H1 (cell line): ENCODE measurements around the gene ZDHHC16. TPM values are rescaled to one million over a fixed set of nuclear protein-coding genes. Genes with fewer than 3 reads are reported as not detected.

Experiments
- CTCF ChIA-PET: fragments of 300-600 bp; sonication (Branson Sonifier 250); formaldehyde crosslinking; loops from one replicate; lab custom pipeline; 2021; ENCODE audit not compliant: partially characterized antibody; lab: Charles Lee
- POLR2A ChIA-PET: fragments of 300-600 bp; sonication (Branson Sonifier 250); formaldehyde crosslinking; loops from one replicate; lab custom pipeline; 2021; ENCODE audit warnings: inconsistent platforms; ENCODE audit not compliant: partially characterized antibody; lab: Charles Lee
- DNase-seq, 2 experiments: peaks; one replicate each; pipeline versions ENCODE4 v3.0.0 to v3.0.0-alpha.2; 2010 to 2022; ENCODE audit warnings: low spot score in 2 of 2, low read depth in 1 of 2, mixed read lengths in 1 of 2
- FAIRE-seq: peaks from 2 replicates; lab custom pipeline; 2011; peaks lifted over from hg19 to GRCh38; lab: Jason Lieb, UNC
- H2AFZ ChIP-seq: 2 replicates; pipeline ENCODE4 v1.8.1; 2012; ENCODE audit warnings: low read length, inconsistent platforms
- H2AK5ac ChIP-seq: 2 replicates; pipeline ENCODE4 v1.6.1; 2013; ENCODE audit warnings: low read depth, low read length
- H2BK120ac ChIP-seq: replicated peaks from 2 replicates; pipeline ENCODE3; 2013; ENCODE audit warnings: low read depth, low read length, inconsistent platforms
- H2BK12ac ChIP-seq: 2 replicates; pipeline ENCODE4 v1.6.1; 2013; ENCODE audit warnings: low read depth, low read length
- H2BK15ac ChIP-seq: 2 replicates; pipeline ENCODE4 v1.6.1; 2013; ENCODE audit warnings: low read length
- H2BK20ac ChIP-seq: 2 replicates; pipeline ENCODE4 v1.6.1; 2013; ENCODE audit warnings: low read length
- H2BK5ac ChIP-seq: 2 replicates; pipeline ENCODE4 v1.6.1; 2013; ENCODE audit warnings: low read depth, low read length
- H3K14ac ChIP-seq: 2 replicates; pipeline ENCODE4 v1.6.1; 2013; ENCODE audit warnings: inconsistent platforms; ENCODE audit not compliant: insufficient read length
- H3K18ac ChIP-seq: 2 replicates; pipeline ENCODE4 v1.6.1; 2013; ENCODE audit warnings: low read length; ENCODE audit errors: extremely low read depth
- H3K23ac ChIP-seq: 2 replicates; pipeline ENCODE4 v1.6.1; 2013; ENCODE audit warnings: inconsistent platforms; ENCODE audit not compliant: insufficient read length
- H3K23me2 ChIP-seq: 2 replicates; pipeline ENCODE4 v1.6.1; 2013; ENCODE audit warnings: low read depth, low read length
- H3K27ac ChIP-seq: 2 replicates; pipeline ENCODE4 v1.6.1; 2011; ENCODE audit warnings: low read depth, low read length, inconsistent platforms
- H3K27me3 ChIP-seq, 4 experiments: replicated peaks in 1 of 4; 1 replicate in 1 of 4; 2 replicates in 3 of 4; pipeline versions ENCODE4 v1.6.1 to v1.8.1; 2011 to 2013; ENCODE audit warnings: low read length in 3 of 4, mild to moderate bottlenecking in 3 of 4, inconsistent platforms in 2 of 4, mixed read lengths in 2 of 4, moderate library complexity in 1 of 4; ENCODE audit not compliant: control insufficient read depth in 3 of 4, insufficient read depth in 3 of 4; ENCODE audit errors: extremely low read depth in 1 of 4
- H3K36me3 ChIP-seq, 4 experiments: 2 replicates each; pipeline versions ENCODE4 v1.6.1 to v1.8.1; 2011 to 2013; ENCODE audit warnings: mild to moderate bottlenecking in 4 of 4, low read length in 3 of 4, moderate library complexity in 2 of 4, control low read depth in 1 of 4, inconsistent platforms in 1 of 4; ENCODE audit not compliant: insufficient read depth in 4 of 4, control insufficient read depth in 2 of 4
- H3K4ac ChIP-seq: replicated peaks from 2 replicates; pipeline ENCODE3; 2013; ENCODE audit warnings: low read length, low read depth, mixed read lengths, inconsistent platforms; ENCODE audit not compliant: insufficient read length
- H3K4me1 ChIP-seq, 4 experiments: replicated peaks in 1 of 4; 1 replicate in 1 of 4; 2 replicates in 3 of 4; pipeline versions ENCODE4 v1.6.1 to v1.8.1; 2011 to 2013; ENCODE audit warnings: low read length in 3 of 4, inconsistent platforms in 2 of 4, mixed read lengths in 1 of 4; ENCODE audit not compliant: insufficient read depth in 4 of 4, control insufficient read depth in 3 of 4
- H3K4me2 ChIP-seq, 2 experiments: 2 replicates each; pipeline versions ENCODE4 v1.6.1 to v1.8.1; 2011 to 2013; ENCODE audit warnings: low read depth in 2 of 2, low read length in 2 of 2, control low read depth in 1 of 2, inconsistent platforms in 1 of 2, mild to moderate bottlenecking in 1 of 2; ENCODE audit not compliant: insufficient read depth in 1 of 2
- H3K4me3 ChIP-seq, 4 experiments: fragments of 200-600, 300-600 bp in 1 of 4; sonication (generic), shearing (Covaris generic), sonication (Bioruptor Twin) in 1 of 4; 2 replicates each; pipeline versions ENCODE4 v1.5.1 to v1.8.1; 2011 to 2016; ENCODE audit warnings: low read length in 4 of 4, low read depth in 3 of 4, control low read depth in 2 of 4, inconsistent platforms in 2 of 4, mild to moderate bottlenecking in 2 of 4, mixed read lengths in 1 of 4, moderate library complexity in 1 of 4; ENCODE audit not compliant: insufficient read depth in 2 of 4; ENCODE audit errors: extremely low read depth in 1 of 4
- H3K56ac ChIP-seq: replicated peaks from 2 replicates; pipeline ENCODE3; 2013; ENCODE audit warnings: low read depth, mild to moderate bottlenecking, mixed read lengths, low read length, inconsistent platforms; ENCODE audit not compliant: insufficient read length
- H3K79me1 ChIP-seq: 2 replicates; pipeline ENCODE4 v1.6.1; 2013; ENCODE audit warnings: low read depth, low read length, control low read depth
- H3K79me2 ChIP-seq, 2 experiments: 2 replicates each; pipeline versions ENCODE4 v1.6.1 to v1.8.1; 2012 to 2013; ENCODE audit warnings: low read length in 2 of 2, mild to moderate bottlenecking in 2 of 2, inconsistent platforms in 1 of 2; ENCODE audit not compliant: insufficient read depth in 2 of 2, control insufficient read depth in 1 of 2
- H3K9ac ChIP-seq, 4 experiments: replicated peaks in 1 of 4; 1 replicate in 1 of 4; 2 replicates in 3 of 4; pipeline versions ENCODE4 v1.6.1 to v1.8.1; 2011 to 2013; ENCODE audit warnings: low read depth in 3 of 4, low read length in 3 of 4, control low read depth in 2 of 4, mild to moderate bottlenecking in 2 of 4, moderate library complexity in 2 of 4, inconsistent platforms in 1 of 4; ENCODE audit errors: extremely low read depth in 1 of 4
- H3K9me3 ChIP-seq, 2 experiments: 2 replicates each; pipeline versions ENCODE4 v1.6.1 to v1.8.1; 2012 to 2013; ENCODE audit warnings: mild to moderate bottlenecking in 2 of 2, moderate library complexity in 2 of 2, control low read depth in 1 of 2, inconsistent platforms in 1 of 2, low read depth in 1 of 2, low read length in 1 of 2, mixed read lengths in 1 of 2; ENCODE audit not compliant: insufficient read depth in 2 of 2
- H4K20me1 ChIP-seq, 2 experiments: replicated peaks in 1 of 2; 2 replicates each; pipeline versions ENCODE3 to v1.8.1; 2011 to 2013; ENCODE audit warnings: inconsistent platforms in 2 of 2, low read length in 2 of 2, mild to moderate bottlenecking in 1 of 2; ENCODE audit not compliant: insufficient read depth in 2 of 2, control insufficient read depth in 1 of 2
- H4K5ac ChIP-seq: 2 replicates; pipeline ENCODE4 v1.6.1; 2013; ENCODE audit warnings: low read length, low read depth, mixed read lengths, inconsistent platforms; ENCODE audit not compliant: insufficient read length
- H4K8ac ChIP-seq: 2 replicates; pipeline ENCODE4 v1.8.0; 2013; ENCODE audit warnings: mild to moderate bottlenecking, moderate library complexity, low read length, inconsistent platforms; ENCODE audit not compliant: insufficient read depth; ENCODE audit errors: extremely low read depth
- H4K91ac ChIP-seq: replicated peaks from 2 replicates; pipeline ENCODE3; 2013; ENCODE audit warnings: low read length, mixed read lengths, inconsistent platforms; ENCODE audit not compliant: insufficient read length
- CEBPB ChIP-seq: IDR thresholded peaks from 2 replicates; pipeline ENCODE4 v1.6.1; 2012; ENCODE audit warnings: low read depth, low read length
- SRF ChIP-seq: IDR thresholded peaks from 2 replicates; pipeline ENCODE4 v1.6.1; 2011; ENCODE audit warnings: mild to moderate bottlenecking, low read depth, low read length, moderate library complexity
- WGBS, 2 experiments: shearing (Covaris generic) in 1 of 2; methylation state at CpG; one replicate each; pipeline versions ENCODE4 v1.1.6 to v1.1.7; 2013 to 2015; ENCODE audit warnings: low lambda C conversion rate in 2 of 2, mixed read lengths in 2 of 2, inconsistent platforms in 1 of 2, low coverage in 1 of 2, missing lambda C conversion rate in 1 of 2; ENCODE audit not compliant: insufficient replicate concordance in 2 of 2, insufficient coverage in 1 of 2, insufficient read length in 1 of 2; ENCODE audit errors: extremely low coverage in 1 of 2, missing lambda C conversion rate in 1 of 2; 5-methylcytosine and 5-hydroxymethylcytosine counted together
- polyA plus RNA-seq, 7 experiments: library from polyadenylated mRNA; depleted of rRNA in 3 of 7; stranded (reverse) in 5 of 7; unstranded in 2 of 7; fragments of >200 nt in 5 of 7; fragments of 200-250 nt in 2 of 7; gene quantifications; 1 replicate in 5 of 7; 2 replicates in 1 of 7; 4 replicates in 1 of 7; pipeline versions ENCODE4 v1.2.1 to v1.2.3, GENCODE V29; 2011 to 2013; ENCODE audit warnings: missing spikeins in 2 of 7, mixed read lengths in 2 of 7
- total RNA-seq: library from RNA; stranded (reverse); fragmentation: NEBNext Ultra II Directional; extraction: Animal tissue kit (Norgen Biotek cat#: 25700); gene quantifications from 2 replicates; pipeline ENCODE4 v1.2.1, GENCODE V29; 2021

The ZDHHC16 gene
- total and polyA plus RNA-seq, 2 of the 8 experiments (the other 6 are each of a cell fraction or from before 2014, with no cell fraction given): 45.9 to 108 TPM

DNA sequence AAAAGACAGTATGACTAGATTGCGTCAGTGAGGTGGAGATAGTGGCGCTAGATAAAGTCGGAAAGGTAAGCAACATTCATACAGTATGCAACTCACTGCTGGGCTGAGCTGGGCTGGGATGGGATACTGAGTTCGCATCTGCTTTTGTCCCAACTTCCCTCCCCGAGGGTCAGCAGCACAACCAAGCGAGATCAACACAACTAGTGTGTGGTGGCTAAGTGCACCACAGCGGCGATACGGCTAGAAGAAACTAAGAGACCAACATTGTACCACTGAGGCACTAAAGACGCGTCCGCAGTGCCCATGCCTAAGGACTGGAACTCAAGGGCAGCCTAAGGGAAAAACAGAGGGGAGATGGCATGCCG, 636 bp upstream of the ZDHHC16 start:
- DNase-seq (no peak), FAIRE-seq (no peak)
- peak overlapping the region; percentile 79 for H2AFZ ChIP-seq
- peak overlapping the region; percentile 87 for H4K8ac ChIP-seq
- peak overlapping the region; percentile 44 for H4K5ac ChIP-seq
- peak overlapping the region; percentile 45; the same call in 1 of the 2 replicates for H2BK12ac ChIP-seq
- no peak overlapping the region for H4K91ac ChIP-seq
- ChIA-PET POLR2A (interaction anchor here (0.9 to 13.8 kb wide), 7 partner anchors 9 to 52 kb away, joined by 3 to 185 read pairs (median 3); no protein-coding TSS in a partner anchor), CTCF (interaction anchor here (0.6 to 2.5 kb wide), 4 partner anchors 34 to 273 kb away, joined by 3 to 19 read pairs (median 4); no protein-coding TSS in a partner anchor)
- no peak overlapping the region for H2BK15ac ChIP-seq
- H2BK20ac ChIP-seq: no peak overlapping the region
- H2BK5ac ChIP-seq: peak overlapping the region; percentile 63; the same call in 1 of the 2 replicates
- peak overlapping the region; percentile 85 to 88 for H3K4me2 ChIP-seq
- 6% methylated on average over 13 of the region's 13 CpGs; no CpG with 5 or more reads in 1 of the 2 experiments for WGBS, 2 experiments
- H3K18ac ChIP-seq: peak overlapping the region; percentile 73; the same call in 1 of the 2 replicates
- H4K20me1 ChIP-seq: peaks cover 0 to 4% of the 10 kb centered on the region in 2 experiments
- H3K4ac ChIP-seq: peak overlapping the region; percentile 62
- no peaks in the 10 kb centered on the region for H3K9me3 ChIP-seq
- peak overlapping the region; percentile 62 for H3K27ac ChIP-seq
- H3K4me3 ChIP-seq: peak overlapping the region; percentile 78 to 98 (median 87)
- H3K79me2 ChIP-seq: peaks cover 15 to 42% of the 10 kb centered on the region in 2 experiments
- peaks cover 0 to 8% (median under 1%) of the 10 kb centered on the region in 4 experiments; a peak in 5 of 7 replicates for H3K4me1 ChIP-seq
- H3K27me3 ChIP-seq: no peaks in the 10 kb centered on the region
- H3K23me2 ChIP-seq: peaks cover 7% of the 10 kb centered on the region
- H3K79me1 ChIP-seq: peaks cover 13% of the 10 kb centered on the region
- no peak overlapping the region for H3K14ac ChIP-seq
- no peak overlapping the region for H3K56ac ChIP-seq
- H3K23ac ChIP-seq: no peak overlapping the region
- H2BK120ac ChIP-seq: no peak overlapping the region
- TF ChIP-seq CEBPB (0 out of 2 replicates have a peak, but pooled peaks have one; percentile 8), SRF (no peak)
- peak overlapping the region; percentile 40; the same call in 1 of the 2 replicates for H2AK5ac ChIP-seq
- peak overlapping the region; percentile 68 to 92 (median 86) for H3K9ac ChIP-seq
- H3K36me3 ChIP-seq: peaks cover 3 to 16% (median 12%) of the 10 kb centered on the region in 4 experiments; a peak in 5 of 8 replicates
